ENCODE data around the gene FAM89B. TPM values are rescaled to one million over a fixed set of nuclear protein-coding genes. Genes with fewer than 3 reads are reported as not detected.
A peak's percentile ranks its signal among the peaks of the same experiment; 100 is the strongest.

The FAM89B gene
- total RNA-seq, 2 experiments from 2014 or later = 12.7 to 16.0 TPM

DNA sequence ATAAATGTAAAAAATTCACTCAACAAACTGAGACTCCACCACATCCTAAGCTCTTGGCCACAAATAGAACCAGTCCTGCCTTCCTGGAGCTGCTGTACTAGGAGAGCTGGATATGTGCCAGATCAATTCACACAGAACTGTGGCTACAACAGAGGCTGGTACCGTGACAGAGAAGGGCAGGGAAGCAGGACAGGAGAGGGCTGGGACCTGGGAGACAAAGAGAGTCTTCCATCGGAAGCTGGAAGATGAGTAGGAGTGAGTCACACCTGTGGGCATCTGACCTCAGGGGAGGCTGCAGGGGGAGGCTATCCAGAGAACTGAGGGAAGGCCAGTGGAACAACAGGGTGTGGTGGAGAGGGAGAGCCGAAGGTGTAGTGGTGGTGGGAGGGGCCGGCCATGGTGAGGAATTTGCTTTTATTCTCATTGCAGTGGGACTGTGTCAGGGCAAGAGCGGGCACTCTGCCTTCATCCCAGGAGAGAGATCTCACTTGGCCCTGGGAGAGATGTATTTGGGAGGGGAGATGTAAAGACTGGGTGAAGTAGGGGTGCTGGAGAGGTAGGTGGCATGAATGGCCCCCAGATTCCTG lies 12.3 kb upstream of the FAM89B start:
- intact Hi-C loops (cut with micrococcal nuclease) = no loop called here
- no peaks in the 10 kb centered on the region for H3K9me3 Mint-ChIP-seq
- ChIA-PET POLR2A (interaction anchor here (0.9 to 4.1 kb wide), 13 partner anchors 9 to 141 kb away, joined by 3 to 19 read pairs (median 3); partner anchors contain the start of genes MALAT1, SCYL1 and ZNRD2), CTCF (interaction anchor here (2.6 to 6.0 kb wide), 2 partner anchors 12 to 19 kb away, joined by 13 to 34 read pairs; partner anchors contain the start of genes FAM89B and ZNRD2)
- ATAC-seq (no peak), DNase-seq (no peak)
- H3K4me1 Mint-ChIP-seq (ENCODE audit: low read depth) = peaks cover 54% of the 10 kb centered on the region
- no peak for TF ChIP-seq CTCF (IDR thresholded peaks at IDR 0.05)
- no peaks in the 10 kb centered on the region for H3K27me3 Mint-ChIP-seq
- no peaks in the 10 kb centered on the region for H3K36me3 Mint-ChIP-seq (ENCODE audit: low read depth)
- no peak overlapping the region for H3K4me3 Mint-ChIP-seq
- peak overlapping the region; percentile 48 for H3K27ac Mint-ChIP-seq

GRCh38 chr11:65560555-65561418 lies 11.6 kb upstream of the FAM89B start:
- Mint-ChIP-seq H3K27me3 (no peaks in the 10 kb centered on the region), H3K9me3 (no peaks in the 10 kb centered on the region), H3K36me3 (ENCODE audit: low read depth) (no peaks in the 10 kb centered on the region), H3K4me3 (no peak overlapping the region), H3K4me1 (ENCODE audit: low read depth) (peaks cover 54% of the 10 kb centered on the region), H3K27ac (peak overlapping the region; percentile 48)
- intact Hi-C loops (cut with micrococcal nuclease) = no loop called here
- no peak for DNase-seq
- ChIA-PET CTCF (interaction anchor here (1.1 to 6.0 kb wide), 3 partner anchors 11 to 31 kb away, joined by 3 to 34 read pairs (median 13); partner anchors contain the start of genes FAM89B and ZNRD2), POLR2A (interaction anchor here (0.6 to 4.1 kb wide), 13 partner anchors 8 to 141 kb away, joined by 3 to 19 read pairs (median 3); partner anchors contain the start of genes MALAT1 and ZNRD2)
- no peak for ATAC-seq
- TF ChIP-seq CTCF (IDR thresholded peaks at IDR 0.05) = no peak

- ChIA-PET POLR2A (interaction anchor here (1.0 to 4.1 kb wide), 7 partner anchors 7 to 141 kb away, joined by 3 to 19 read pairs (median 5); partner anchors contain the start of genes MALAT1 and ZNRD2), CTCF (interaction anchor here (0.8 to 6.0 kb wide), 5 partner anchors 10 to 32 kb away, joined by 3 to 34 read pairs (median 3); partner anchors contain the start of genes FAM89B and ZNRD2)
- intact Hi-C loops (cut with micrococcal nuclease) = no loop called here
- ATAC-seq (no peak), DNase-seq (no peak)
- no peak for TF ChIP-seq CTCF (IDR thresholded peaks at IDR 0.05)
- Mint-ChIP-seq H3K4me3 (no peak overlapping the region), H3K4me1 (ENCODE audit: low read depth) (peaks cover 56% of the 10 kb centered on the region), H3K36me3 (ENCODE audit: low read depth) (peaks cover 2% of the 10 kb centered on the region), H3K9me3 (no peaks in the 10 kb centered on the region), H3K27ac (no peak overlapping the region), H3K27me3 (no peaks in the 10 kb centered on the region)
These were observed 10.3 kb upstream of the FAM89B start for GRCh38 chr11:65562020-65562419.

DNA sequence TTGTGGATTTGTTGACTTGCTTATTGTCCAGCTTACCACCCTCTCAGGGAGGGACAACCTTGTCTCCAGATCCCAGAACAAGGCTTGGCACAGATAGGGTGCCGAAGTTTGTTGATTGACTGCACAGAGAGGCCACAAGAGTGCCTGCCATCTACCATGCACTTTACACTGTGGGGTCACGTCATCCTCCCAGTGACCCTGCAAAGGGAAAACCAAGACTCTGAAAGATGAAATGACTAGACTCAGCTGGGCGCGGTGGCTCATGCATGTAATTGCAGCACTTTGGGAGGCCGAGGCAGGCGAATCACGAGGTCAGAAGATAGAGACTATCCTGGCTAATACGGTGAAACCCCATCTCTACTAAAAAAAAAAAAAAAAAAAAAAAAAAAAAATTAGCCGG lies 9.6 kb upstream of the FAM89B start:
- H3K27me3 Mint-ChIP-seq = no peaks in the 10 kb centered on the region
- TF ChIP-seq CTCF (IDR thresholded peaks at IDR 0.05) = no peak
- intact Hi-C loops (cut with micrococcal nuclease) = no loop called here
- H3K36me3 Mint-ChIP-seq (ENCODE audit: low read depth) = peaks cover 3% of the 10 kb centered on the region
- no peaks in the 10 kb centered on the region for H3K9me3 Mint-ChIP-seq
- CTCF ChIA-PET = interaction anchor here (1.3 to 6.0 kb wide), 3 partner anchors 9 to 25 kb away, joined by 3 to 39 read pairs (median 34); partner anchors contain the start of genes FAM89B and ZNRD2
- POLR2A ChIA-PET = interaction anchor here (1.3 to 2.3 kb wide), 2 partner anchors 10 to 22 kb away, joined by 5 to 9 read pairs; no protein-coding TSS in a partner anchor
- no peak overlapping the region for H3K27ac Mint-ChIP-seq
- ATAC-seq = no peak
- peak; percentile 59 for DNase-seq
- H3K4me1 Mint-ChIP-seq (ENCODE audit: low read depth) = peaks cover 53% of the 10 kb centered on the region
- no peak overlapping the region for H3K4me3 Mint-ChIP-seq
